CD4-positive, alpha-beta T cell treated with Interleukin-4 for 4 hours (primary cell): Measurements from ENCODE around the gene ACACB.
"Not testable (repeated sequence)": the region's sequence is repeated elsewhere in the genome, so short reads cannot be mapped to it uniquely, and the experiment has no call there.

Experiments
- DNase-seq: peaks from one replicate; pipeline ENCODE4 v3.0.0-alpha.2; 2020

Gene ACACB

GRCh38 chr12:109144224-109144623, 27.8 kb downstream of the ACACB start:
- no peak for DNase-seq

- not testable (repeated sequence) for DNase-seq
Observed at GRCh38 chr12:109147126-109147525, 30.7 kb downstream of the ACACB start.

- DNase-seq, result no peak
Observed at GRCh38 chr12:109147954-109148353, 31.6 kb downstream of the ACACB start.

- no peak for DNase-seq
Observed at GRCh38 chr12:109150124-109150640, 33.8 kb downstream of the ACACB start.

GRCh38 chr12:109151457-109151856, 35.1 kb downstream of the ACACB start:
- no peak for DNase-seq

- no peak for DNase-seq
Observed at GRCh38 chr12:109153821-109154441, 37.5 kb downstream of the ACACB start.

GRCh38 chr12:109154451-109155438, 38.4 kb downstream of the ACACB start:
- peak; percentile 74 for DNase-seq

GRCh38 chr12:109156036-109156435, 39.6 kb downstream of the ACACB start:
- no peak for DNase-seq

GRCh38 chr12:109156586-109156985, 40.2 kb downstream of the ACACB start:
- DNase-seq, result no peak

- DNase-seq, result no peak
Observed at GRCh38 chr12:109157986-109158385, 41.6 kb downstream of the ACACB start.

GRCh38 chr12:109160433-109160832, 44.0 kb downstream of the ACACB start:
- no peak for DNase-seq

GRCh38 chr12:109160873-109161272, 44.5 kb downstream of the ACACB start:
- DNase-seq, result no peak

GRCh38 chr12:109162551-109162950, 46.2 kb downstream of the ACACB start:
- no peak for DNase-seq

GRCh38 chr12:109163167-109163566, 46.8 kb downstream of the ACACB start:
- DNase-seq, result no peak

GRCh38 chr12:109165599-109165998, 49.2 kb downstream of the ACACB start:
- DNase-seq, result no peak

GRCh38 chr12:109166371-109166770, 50.0 kb downstream of the ACACB start:
- DNase-seq, result no peak

- DNase-seq, result no peak
Observed at GRCh38 chr12:109167781-109168180, 51.4 kb downstream of the ACACB start.

- no peak for DNase-seq
Observed at GRCh38 chr12:109169262-109169661, 52.9 kb downstream of the ACACB start.

- no peak for DNase-seq
Observed at GRCh38 chr12:109169686-109170085, 53.3 kb downstream of the ACACB start.

GRCh38 chr12:109170324-109170723, 53.9 kb downstream of the ACACB start:
- DNase-seq, result no peak

- not testable (repeated sequence) for DNase-seq
Observed at GRCh38 chr12:109172787-109173186, 56.4 kb downstream of the ACACB start.

- no peak for DNase-seq
Observed at GRCh38 chr12:109173443-109174240, 57.3 kb downstream of the ACACB start.

- DNase-seq, result no peak
Observed at GRCh38 chr12:109174468-109174867, 58.1 kb downstream of the ACACB start.
